ENCODE measurements around the gene PIM1. TPM values are rescaled to one million over a fixed set of nuclear protein-coding genes. Genes with fewer than 3 reads are reported as not detected.

PIM1 gene
- total RNA-seq, 1 experiment from 2014 or later, result 47.5 TPM

DNA sequence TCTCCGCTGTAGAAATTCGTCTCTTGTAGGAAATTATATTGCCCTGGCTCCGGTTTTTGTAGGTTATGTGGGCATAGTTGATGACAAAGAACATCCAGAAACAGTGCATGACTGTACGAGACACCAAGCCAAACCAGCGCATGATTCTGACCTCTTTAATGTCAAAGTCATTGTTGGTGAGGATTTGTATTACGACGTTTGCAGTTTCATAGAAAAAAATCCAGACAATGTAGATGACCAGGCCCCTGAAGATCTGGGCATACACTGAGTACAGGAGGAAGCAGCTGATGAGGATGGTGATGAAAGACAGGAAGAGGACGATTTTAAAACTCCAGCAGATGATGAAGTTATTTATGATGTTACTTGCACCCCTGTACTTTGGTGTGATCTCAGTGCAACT lies 48.6 kb downstream of the PIM1 start:
- Histone ChIP-seq H3K27ac (ENCODE audit: insufficient read length, low read depth, low read length) (no peak overlapping the region), H3K9ac (ENCODE audit: extremely low read depth, insufficient read length, low read length) (no peak overlapping the region), H3K27me3 (ENCODE audit: insufficient read depth, low read length) (no peaks in the 10 kb centered on the region), H2AFZ (ENCODE audit: low read length) (no peak overlapping the region), H2AK5ac (ENCODE audit: insufficient read length, low read length) (no peak overlapping the region), H3T11ph (ENCODE audit: low read length) (no peak overlapping the region), H3K14ac (ENCODE audit: insufficient read depth, low read length) (no peak overlapping the region), H2BK20ac (ENCODE audit: low read depth, low read length, poor library complexity, severe bottlenecking) (no peak overlapping the region), H3K23ac (ENCODE audit: insufficient read length, low read depth, low read length) (no peak overlapping the region), H2BK12ac (ENCODE audit: insufficient read length, low read depth, low read length) (no peak overlapping the region), H2BK15ac (ENCODE audit: low read depth, low read length) (no peak overlapping the region), H2BK120ac (ENCODE audit: low read depth, low read length, poor library complexity, severe bottlenecking) (no peak overlapping the region), H4K20me1 (ENCODE audit: control insufficient read depth, insufficient read depth, insufficient read length) (no peaks in the 10 kb centered on the region), H3K18ac (ENCODE audit: insufficient read length, low read depth, low read length) (no peak overlapping the region), H3K79me2 (ENCODE audit: insufficient read depth, low read length) (no peaks in the 10 kb centered on the region), H3K4me1 (ENCODE audit: insufficient read depth, low read length) (no peaks in the 10 kb centered on the region), H3K23me2 (ENCODE audit: insufficient read length, low read depth, low read length, poor library complexity, severe bottlenecking) (peaks cover 3% of the 10 kb centered on the region), H4K5ac (ENCODE audit: insufficient read length, low read depth, low read length) (no peak overlapping the region), H3K79me1 (ENCODE audit: insufficient read depth, low read depth, low read length, poor library complexity, severe bottlenecking) (no peaks in the 10 kb centered on the region), H2BK5ac (ENCODE audit: insufficient read length, low read length) (no peak overlapping the region), H4K91ac (ENCODE audit: insufficient read length, low read depth, low read length) (no peak overlapping the region), H3K4ac (ENCODE audit: low read depth, low read length) (no peak overlapping the region), H3K4me2 (ENCODE audit: insufficient read depth, insufficient read length, low read length) (no peak overlapping the region), H4K8ac (replicated peaks; ENCODE audit: insufficient read length, low read depth, low read length) (no peak overlapping the region), H3K9me3 (ENCODE audit: control insufficient read depth, low read depth, low read length) (no peaks in the 10 kb centered on the region), H3K56ac (ENCODE audit: insufficient read length, low read depth, low read length) (no peak overlapping the region)
- no peak overlapping the region for H3K27ac Mint-ChIP-seq
- H3K4me3 Mint-ChIP-seq, result no peak overlapping the region
- no peak for DNase-seq
- TF ChIP-seq, protein P1, sequence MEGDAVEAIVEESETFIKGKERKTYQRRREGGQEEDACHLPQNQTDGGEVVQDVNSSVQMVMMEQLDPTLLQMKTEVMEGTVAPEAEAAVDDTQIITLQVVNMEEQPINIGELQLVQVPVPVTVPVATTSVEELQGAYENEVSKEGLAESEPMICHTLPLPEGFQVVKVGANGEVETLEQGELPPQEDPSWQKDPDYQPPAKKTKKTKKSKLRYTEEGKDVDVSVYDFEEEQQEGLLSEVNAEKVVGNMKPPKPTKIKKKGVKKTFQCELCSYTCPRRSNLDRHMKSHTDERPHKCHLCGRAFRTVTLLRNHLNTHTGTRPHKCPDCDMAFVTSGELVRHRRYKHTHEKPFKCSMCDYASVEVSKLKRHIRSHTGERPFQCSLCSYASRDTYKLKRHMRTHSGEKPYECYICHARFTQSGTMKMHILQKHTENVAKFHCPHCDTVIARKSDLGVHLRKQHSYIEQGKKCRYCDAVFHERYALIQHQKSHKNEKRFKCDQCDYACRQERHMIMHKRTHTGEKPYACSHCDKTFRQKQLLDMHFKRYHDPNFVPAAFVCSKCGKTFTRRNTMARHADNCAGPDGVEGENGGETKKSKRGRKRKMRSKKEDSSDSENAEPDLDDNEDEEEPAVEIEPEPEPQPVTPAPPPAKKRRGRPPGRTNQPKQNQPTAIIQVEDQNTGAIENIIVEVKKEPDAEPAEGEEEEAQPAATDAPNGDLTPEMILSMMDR (conservative IDR thresholded peaks at IDR 0.05), result no peak
- peaks cover 12% of the 10 kb centered on the region in 2 experiments for H3K4me1 Mint-ChIP-seq
- WGBS (ENCODE audit: extremely low coverage, insufficient read length, low lambda C conversion rate), result no CpG with 5 or more reads among the region's 8 CpGs
- no peaks in the 10 kb centered on the region for H3K36me3 Mint-ChIP-seq (ENCODE audit: insufficient read depth in 1 of 3, low read depth in 3 of 3)
- no peaks in the 10 kb centered on the region for H3K9me3 Mint-ChIP-seq
- no peaks in the 10 kb centered on the region for H3K27me3 Mint-ChIP-seq (ENCODE audit: low read depth)
